ENCODE measurements around the gene SH3RF2. TPM values are rescaled to one million over a fixed set of nuclear protein-coding genes. Genes with fewer than 3 reads are reported as not detected.

Gene SH3RF2
- total and polyA plus RNA-seq, 10 of the 15 experiments (the other 5 are each of a cell fraction or from before 2014, with no cell fraction given): 0.15 TPM; not detected in 9

GRCh38 chr5:145982572-145983318 is 46.4 kb downstream of the SH3RF2 start:
- in situ Hi-C loops (cut with MboI) (no loop called here), intact Hi-C loops (cut with micrococcal nuclease; ENCODE audit: unreplicated experiment) (no loop called here)
- TF ChIP-seq SUZ12 (IDR thresholded peaks at IDR 0.05; ENCODE audit: unreplicated experiment) (no peak), ESRRA (IDR thresholded peaks at IDR 0.05; ENCODE audit: low read length) (no peak), SIX5 (IDR thresholded peaks at IDR 0.05; ENCODE audit: low read depth, low read length, severe bottlenecking) (no peak), RFX5 (IDR thresholded peaks at IDR 0.05; ENCODE audit: low read depth, low read length) (no peak), MYC (IDR thresholded peaks at IDR 0.05; ENCODE audit: insufficient read depth, insufficient read length, insufficient replicate concordance, low read length, severe bottlenecking) (no peak), KLF5 (IDR thresholded peaks at IDR 0.05; ENCODE audit: partially characterized antibody) (no peak)
- ChIA-PET RAD21 (ENCODE audit: unreplicated experiment) (no interaction called here), POLR2A (no interaction called here), SMC1A (ENCODE audit: uncharacterized antibody, unreplicated experiment) (no interaction called here), CTCF (interaction anchor here (1.0 kb wide), 1 partner anchor 16 kb away, joined by 3 read pairs; no protein-coding TSS in a partner anchor)
- DNase-seq (ENCODE audit: low read depth, low spot score): no peak
- no peak for ATAC-seq
- FAIRE-seq: no peak
- Histone ChIP-seq H2AFZ (ENCODE audit: control insufficient read depth, low read depth, low read length) (no peak overlapping the region), H3K4me2 (ENCODE audit: control insufficient read depth, insufficient read depth) (no peak overlapping the region), H3K27ac (ENCODE audit: control insufficient read depth, insufficient read depth) (no peak overlapping the region), H3K9ac (ENCODE audit: control insufficient read depth, insufficient read depth, low read length) (no peak overlapping the region), H3K27me3 (replicated peaks in 1 of 2; ENCODE audit: control insufficient read depth in 2 of 2, insufficient read depth in 2 of 2, low read length in 1 of 2) (no peaks in the 10 kb centered on the region), H3K79me2 (ENCODE audit: control insufficient read depth, insufficient read depth, low read length) (no peaks in the 10 kb centered on the region), H4K20me1 (ENCODE audit: control insufficient read depth, insufficient read depth) (no peaks in the 10 kb centered on the region), H3K4me3 (no peak overlapping the region), H3K4me1 (ENCODE audit: control insufficient read depth, insufficient read depth, low read length) (no peaks in the 10 kb centered on the region), H3K9me3 (replicated peaks; ENCODE audit: control insufficient read depth, insufficient read depth, low read length) (no peaks in the 10 kb centered on the region), H3K36me3 (ENCODE audit: control insufficient read depth in 2 of 2, insufficient read depth in 2 of 2, low read length in 1 of 2) (no peaks in the 10 kb centered on the region)
- BruUV-seq (replicated peaks): no TSS peak
- WGBS (ENCODE audit: insufficient coverage, insufficient replicate concordance, low lambda C conversion rate, missing lambda C conversion rate): 17% methylated on average over 3 of the region's 3 CpGs

- ATAC-seq (no peak), FAIRE-seq (no peak), DNase-seq (ENCODE audit: low read depth, low spot score) (no peak)
- Histone ChIP-seq H3K4me1 (ENCODE audit: control insufficient read depth, insufficient read depth, low read length) (no peaks in the 10 kb centered on the region), H3K79me2 (ENCODE audit: control insufficient read depth, insufficient read depth, low read length) (no peaks in the 10 kb centered on the region), H3K4me3 (no peak overlapping the region), H3K9ac (ENCODE audit: control insufficient read depth, insufficient read depth, low read length) (no peak overlapping the region), H4K20me1 (ENCODE audit: control insufficient read depth, insufficient read depth) (no peaks in the 10 kb centered on the region), H3K4me2 (ENCODE audit: control insufficient read depth, insufficient read depth) (no peak overlapping the region), H2AFZ (ENCODE audit: control insufficient read depth, low read depth, low read length) (no peak overlapping the region), H3K9me3 (replicated peaks; ENCODE audit: control insufficient read depth, insufficient read depth, low read length) (no peaks in the 10 kb centered on the region), H3K36me3 (ENCODE audit: control insufficient read depth in 2 of 2, insufficient read depth in 2 of 2, low read length in 1 of 2) (no peaks in the 10 kb centered on the region), H3K27me3 (replicated peaks in 1 of 2; ENCODE audit: control insufficient read depth in 2 of 2, insufficient read depth in 2 of 2, low read length in 1 of 2) (no peaks in the 10 kb centered on the region), H3K27ac (ENCODE audit: control insufficient read depth, insufficient read depth) (no peak overlapping the region)
- no TSS peak for BruUV-seq (replicated peaks)
- in situ Hi-C loops (cut with MboI) (no loop called here), intact Hi-C loops (cut with micrococcal nuclease; ENCODE audit: unreplicated experiment) (no loop called here)
- TF ChIP-seq MEF2B (IDR thresholded peaks at IDR 0.05; ENCODE audit: partially characterized antibody, poor library complexity, severe bottlenecking): no peak
- no peak for TF ChIP-seq HSF1 (IDR thresholded peaks at IDR 0.05; ENCODE audit: low read depth, low read length)
- TF ChIP-seq RFX5 (IDR thresholded peaks at IDR 0.05; ENCODE audit: low read depth, low read length): no peak
- TF ChIP-seq SMC3 (IDR thresholded peaks at IDR 0.05; ENCODE audit: borderline replicate concordance, low read length): no peak
- TF ChIP-seq ZBTB40 (IDR thresholded peaks at IDR 0.05; ENCODE audit: borderline replicate concordance): no peak
- ChIA-PET CTCF (interaction anchor here (1.0 kb wide), 1 partner anchor 15 kb away, joined by 3 read pairs; no protein-coding TSS in a partner anchor), POLR2A (no interaction called here), RAD21 (ENCODE audit: unreplicated experiment) (no interaction called here), SMC1A (ENCODE audit: uncharacterized antibody, unreplicated experiment) (no interaction called here)
- WGBS (ENCODE audit: insufficient coverage, insufficient replicate concordance, low lambda C conversion rate, missing lambda C conversion rate): 62% methylated on average over 2 of the region's 2 CpGs
Observed at GRCh38 chr5:145983446-145983845, 47.1 kb downstream of the SH3RF2 start.

Data from GM12878 (cell line).